ENCODE results near the gene UBXN1.

The UBXN1 gene

GRCh38 chr11:62648185-62648966 lies 30.5 kb downstream of the UBXN1 start:
- no peaks in the 10 kb centered on the region for H3K9me3 ChIP-seq (ENCODE audit: low read depth, low read length)
- no peak overlapping the region for H3K27ac ChIP-seq
- no peak for DNase-seq (ENCODE audit: low read depth, low spot score)
- no peak overlapping the region for H3K9ac ChIP-seq (ENCODE audit: insufficient read length)
- TF ChIP-seq FOXP2 (optimal IDR thresholded peaks at IDR 0.05; ENCODE audit: control extremely low read depth, extremely low read length, insufficient read depth) (no peak), POLR2AphosphoS5 (IDR thresholded peaks at IDR 0.05; ENCODE audit: borderline replicate concordance, low read depth, low read length) (no peak; the same call in 1 of the 2 replicates)
- H3K36me3 ChIP-seq (ENCODE audit: insufficient read depth, low read length), result peaks cover 25% of the 10 kb centered on the region; the same call in 1 of the 2 replicates
- H3K4me3 ChIP-seq, result no peak overlapping the region

- H3K27ac ChIP-seq, result no peak overlapping the region
- H3K36me3 ChIP-seq (ENCODE audit: insufficient read depth, low read length), result peaks cover 32% of the 10 kb centered on the region
- H3K4me3 ChIP-seq, result no peak overlapping the region
- no peaks in the 10 kb centered on the region for H3K9me3 ChIP-seq (ENCODE audit: low read depth, low read length)
- TF ChIP-seq FOXP2 (optimal IDR thresholded peaks at IDR 0.05; ENCODE audit: control extremely low read depth, extremely low read length, insufficient read depth), result no peak
- TF ChIP-seq EZH2 (IDR thresholded peaks at IDR 0.05), result no peak
- TF ChIP-seq POLR2AphosphoS5 (IDR thresholded peaks at IDR 0.05; ENCODE audit: borderline replicate concordance, low read depth, low read length), result no peak
- no peak for DNase-seq (ENCODE audit: low read depth, low spot score)
- H3K9ac ChIP-seq (ENCODE audit: insufficient read length), result no peak overlapping the region
These were observed 31.3 kb downstream of the UBXN1 start for GRCh38 chr11:62647609-62648005.

- H3K9me3 ChIP-seq (ENCODE audit: low read depth, low read length), result no peaks in the 10 kb centered on the region
- peak overlapping the region; percentile 41 for H3K4me3 ChIP-seq
- no peak overlapping the region for H3K9ac ChIP-seq (ENCODE audit: insufficient read length)
- no peak for DNase-seq (ENCODE audit: low read depth, low spot score)
- H3K27ac ChIP-seq, result no peak overlapping the region
- no peak for TF ChIP-seq EZH2 (IDR thresholded peaks at IDR 0.05)
- TF ChIP-seq FOXP2 (optimal IDR thresholded peaks at IDR 0.05; ENCODE audit: control extremely low read depth, extremely low read length, insufficient read depth), result no peak
- no peak for TF ChIP-seq POLR2AphosphoS5 (IDR thresholded peaks at IDR 0.05; ENCODE audit: borderline replicate concordance, low read depth, low read length)
- peaks cover 34% of the 10 kb centered on the region for H3K36me3 ChIP-seq (ENCODE audit: insufficient read depth, low read length)
These were observed 31.9 kb downstream of the UBXN1 start for GRCh38 chr11:62646825-62647608.

DNA sequence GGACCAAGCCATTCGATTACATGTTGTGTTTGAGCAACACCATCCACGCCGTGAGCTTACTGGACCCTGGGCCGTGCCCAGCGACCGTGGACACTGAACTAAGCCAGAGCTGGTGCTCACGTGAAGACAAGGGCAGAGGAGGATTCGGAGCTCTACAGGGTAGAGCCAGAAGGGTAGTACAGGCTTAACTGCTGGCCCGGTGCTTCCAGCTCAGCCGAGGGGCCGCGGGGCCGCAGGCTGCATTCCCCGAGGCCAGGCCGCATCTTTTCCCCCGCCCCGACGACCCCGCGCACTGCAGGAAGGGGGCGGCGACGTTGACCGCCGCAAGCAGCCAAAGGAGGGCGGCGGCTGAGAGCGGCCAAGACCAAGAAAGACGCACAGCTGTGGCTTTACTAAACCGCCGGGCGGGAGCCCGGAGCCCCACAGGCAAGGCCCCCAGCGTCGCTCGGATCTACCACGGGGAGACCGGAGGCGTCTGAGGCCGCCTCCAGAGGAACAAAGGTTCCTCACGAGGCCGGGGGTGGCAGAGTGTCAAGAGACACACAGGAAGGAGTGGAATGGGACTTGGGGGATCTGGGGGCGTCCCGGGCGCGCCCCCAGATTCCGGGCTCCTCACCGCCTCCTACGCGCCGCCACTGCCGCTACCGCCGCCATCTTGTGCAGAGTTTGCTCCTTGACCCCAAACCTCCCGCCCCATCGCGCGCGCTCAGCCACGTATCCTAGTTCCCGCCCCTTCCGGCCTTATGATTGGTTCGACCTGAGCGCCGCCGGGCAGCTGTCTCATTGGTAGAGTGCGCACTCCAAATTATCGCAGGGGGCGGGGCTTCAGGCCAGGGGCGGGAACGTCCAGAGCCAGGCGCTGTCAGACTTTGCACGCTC lies 32.7 kb downstream of the UBXN1 start, which contains the start of gene GANAB:
GANAB (minus strand) TSS at position 668 of the 879 bp plus-strand sequence; CDS start at position 654, 14 bp downstream.
- peak within 1 kb of the TSS; percentile 80 for H3K27ac ChIP-seq
- H3K4me3 ChIP-seq, result peak within 1 kb of the TSS; percentile 98
- H3K9me3 ChIP-seq (ENCODE audit: low read depth, low read length), result no peaks in the 10 kb centered on the region
- peak; percentile 95 for TF ChIP-seq POLR2AphosphoS5 (IDR thresholded peaks at IDR 0.05; ENCODE audit: borderline replicate concordance, low read depth, low read length)
- no peak for TF ChIP-seq FOXP2 (optimal IDR thresholded peaks at IDR 0.05; ENCODE audit: control extremely low read depth, extremely low read length, insufficient read depth)
- no peak for TF ChIP-seq EZH2 (IDR thresholded peaks at IDR 0.05)
- peak; percentile 78 for DNase-seq (ENCODE audit: low read depth, low spot score)
- peak within 1 kb of the TSS; percentile 96 for H3K9ac ChIP-seq (ENCODE audit: insufficient read length)
- H3K36me3 ChIP-seq (ENCODE audit: insufficient read depth, low read length), result peaks cover 34% of the 10 kb centered on the region

- DNase-seq (ENCODE audit: low read depth, low spot score), result no peak
- H3K9me3 ChIP-seq (ENCODE audit: low read depth, low read length), result no peaks in the 10 kb centered on the region
- TF ChIP-seq EZH2 (IDR thresholded peaks at IDR 0.05) (no peak), FOXP2 (optimal IDR thresholded peaks at IDR 0.05; ENCODE audit: control extremely low read depth, extremely low read length, insufficient read depth) (no peak), POLR2AphosphoS5 (IDR thresholded peaks at IDR 0.05; ENCODE audit: borderline replicate concordance, low read depth, low read length) (no peak)
- H3K4me3 ChIP-seq, result peak overlapping the region; percentile 98
- H3K27ac ChIP-seq, result peak overlapping the region; percentile 80
- H3K36me3 ChIP-seq (ENCODE audit: insufficient read depth, low read length), result peaks cover 34% of the 10 kb centered on the region
- H3K9ac ChIP-seq (ENCODE audit: insufficient read length), result peak overlapping the region; percentile 96
These were observed 33.3 kb downstream of the UBXN1 start for GRCh38 chr11:62645671-62645945.

DNA sequence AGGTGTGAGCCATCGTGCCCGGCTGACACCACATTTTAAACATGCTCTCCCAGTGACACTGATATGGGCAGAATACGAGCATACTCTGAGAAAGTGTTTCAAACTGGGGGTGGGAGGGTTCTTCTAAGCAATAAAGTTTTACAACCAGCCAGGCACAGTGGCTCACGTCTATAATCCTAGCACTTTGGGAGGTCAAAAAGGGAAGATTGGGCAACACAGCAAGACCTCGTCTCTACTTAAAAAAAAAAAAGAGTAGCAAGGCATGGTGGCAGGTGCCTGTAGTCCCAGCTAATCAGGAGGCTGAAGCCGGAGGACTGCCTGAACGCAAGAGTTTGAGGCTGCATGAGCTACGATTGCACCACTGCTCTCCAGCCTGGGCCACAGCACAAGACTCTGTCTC lies 34.7 kb downstream of the UBXN1 start:
- H3K9me3 ChIP-seq (ENCODE audit: low read depth, low read length), result no peaks in the 10 kb centered on the region
- no peak for TF ChIP-seq FOXP2 (optimal IDR thresholded peaks at IDR 0.05; ENCODE audit: control extremely low read depth, extremely low read length, insufficient read depth)
- no peak for TF ChIP-seq EZH2 (IDR thresholded peaks at IDR 0.05)
- no peak for TF ChIP-seq POLR2AphosphoS5 (IDR thresholded peaks at IDR 0.05; ENCODE audit: borderline replicate concordance, low read depth, low read length)
- no peak overlapping the region for H3K9ac ChIP-seq (ENCODE audit: insufficient read length)
- H3K4me3 ChIP-seq, result no peak overlapping the region
- no peak for DNase-seq (ENCODE audit: low read depth, low spot score)
- peaks cover 34% of the 10 kb centered on the region for H3K36me3 ChIP-seq (ENCODE audit: insufficient read depth, low read length)
- no peak overlapping the region for H3K27ac ChIP-seq

DNA sequence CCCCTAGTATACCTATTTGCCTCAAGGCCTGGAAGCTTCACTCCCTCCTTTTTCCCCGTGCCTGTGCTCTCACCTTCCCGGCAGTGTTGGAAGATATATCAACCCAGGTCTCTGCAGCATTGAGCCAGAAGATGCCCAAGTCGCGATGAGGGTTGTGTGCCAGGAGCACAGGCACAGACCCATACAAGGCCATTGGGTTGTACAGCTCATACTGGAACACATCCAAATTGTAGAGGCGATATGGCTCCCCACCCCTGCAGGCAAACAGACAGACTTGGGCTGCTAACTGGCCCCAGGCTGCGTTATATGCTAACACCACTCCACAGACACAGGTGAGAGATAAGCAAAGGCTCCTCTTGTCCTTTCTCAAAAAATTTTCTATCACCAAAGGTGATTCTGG lies 46.4 kb downstream of the UBXN1 start:
- Histone ChIP-seq H3K36me3 (ENCODE audit: insufficient read depth, low read length) (peaks cover 89% of the 10 kb centered on the region), H3K9me3 (ENCODE audit: low read depth, low read length) (no peaks in the 10 kb centered on the region), H3K27ac (no peak overlapping the region), H3K4me3 (no peak overlapping the region), H3K9ac (ENCODE audit: insufficient read length) (no peak overlapping the region)
- DNase-seq (ENCODE audit: low read depth, low spot score), result no peak
- TF ChIP-seq EZH2 (IDR thresholded peaks at IDR 0.05) (no peak), POLR2AphosphoS5 (IDR thresholded peaks at IDR 0.05; ENCODE audit: borderline replicate concordance, low read depth, low read length) (no peak)

- Histone ChIP-seq H3K27ac (no peak overlapping the region), H3K36me3 (ENCODE audit: insufficient read depth, low read length) (peaks cover 70% of the 10 kb centered on the region), H3K9ac (ENCODE audit: insufficient read length) (no peak overlapping the region), H3K4me3 (no peak overlapping the region), H3K9me3 (ENCODE audit: low read depth, low read length) (no peaks in the 10 kb centered on the region)
- TF ChIP-seq EZH2 (IDR thresholded peaks at IDR 0.05) (no peak), FOXP2 (optimal IDR thresholded peaks at IDR 0.05; ENCODE audit: control extremely low read depth, extremely low read length, insufficient read depth) (no peak), POLR2AphosphoS5 (IDR thresholded peaks at IDR 0.05; ENCODE audit: borderline replicate concordance, low read depth, low read length) (no peak)
- DNase-seq (ENCODE audit: low read depth, low spot score), result no peak
These were observed 51.2 kb downstream of the UBXN1 start for GRCh38 chr11:62627713-62628112.

Measured in SK-N-MC (cell line).